HK-2 (cell line): Measurements from ENCODE around the gene GHRHR.
A peak's percentile ranks its signal among the peaks of the same experiment; 100 is the strongest.

ENCODE experiments used
- DNase-seq: peaks from one replicate; pipeline ENCODE4 v3.0.0-alpha.2; 2018; ENCODE audit not compliant: unreplicated experiment

Gene GHRHR

DNA sequence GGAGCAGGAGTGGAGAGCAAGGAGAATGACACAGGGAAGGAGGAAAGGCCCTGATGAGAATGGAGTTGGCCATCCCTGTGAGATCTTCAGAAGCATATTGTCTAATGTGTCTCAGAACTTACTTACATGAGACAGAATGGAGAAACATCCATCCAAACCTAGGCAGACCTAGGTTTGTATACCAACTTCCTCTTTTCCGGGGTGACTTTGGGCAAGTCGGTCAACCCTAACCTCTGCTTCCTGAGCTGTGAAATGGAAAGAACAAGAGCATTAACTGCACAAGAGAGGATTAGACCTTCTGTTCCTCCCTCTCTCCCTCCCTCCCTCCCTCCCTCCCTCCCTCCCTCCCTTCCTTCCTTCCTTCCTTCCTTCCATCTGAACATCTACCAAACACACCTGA, 4.5 kb downstream of the GHRHR start:
- no peak for DNase-seq

- no peak for DNase-seq
These were observed 5.2 kb downstream of the GHRHR start for GRCh38 chr7:30968747-30969603.

DNA sequence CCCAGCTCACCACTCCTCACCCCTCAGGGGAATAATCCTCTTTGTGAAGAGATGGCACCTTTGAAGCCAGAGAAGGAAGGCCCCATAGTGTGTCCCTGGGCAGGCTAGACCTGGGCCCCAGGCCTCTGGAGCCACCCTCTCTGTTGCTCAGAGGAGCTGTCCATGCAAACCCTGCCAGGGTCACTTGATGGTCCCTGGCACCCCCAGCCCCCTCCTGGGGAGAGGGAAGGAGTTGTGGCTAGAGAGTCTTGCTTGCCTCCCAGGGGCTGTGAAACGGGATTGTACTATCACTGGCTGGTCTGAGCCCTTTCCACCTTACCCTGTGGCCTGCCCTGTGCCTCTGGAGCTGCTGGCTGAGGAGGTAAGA, 5.8 kb downstream of the GHRHR start:
- DNase-seq = no peak

DNA sequence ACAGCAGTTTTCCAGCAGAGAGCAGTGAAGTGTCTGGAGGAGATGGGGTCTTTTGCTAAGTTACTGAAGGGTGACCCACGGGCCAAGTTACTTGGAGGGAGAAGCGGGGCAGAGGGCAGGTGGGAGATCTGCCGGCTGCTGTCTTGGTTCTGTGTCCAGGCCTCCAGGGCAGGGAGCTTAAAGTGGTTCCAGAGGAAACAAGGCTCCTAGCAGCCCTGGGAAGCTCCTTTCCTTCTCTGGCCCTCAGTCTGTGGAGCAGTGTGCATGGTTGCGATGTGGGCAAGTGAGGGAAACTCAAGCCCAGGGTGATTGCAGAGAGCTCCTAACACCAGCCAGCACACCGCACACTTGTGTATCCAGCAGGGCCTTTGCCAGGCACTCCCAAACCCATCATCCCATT, 6.3 kb downstream of the GHRHR start:
- no peak for DNase-seq

DNA sequence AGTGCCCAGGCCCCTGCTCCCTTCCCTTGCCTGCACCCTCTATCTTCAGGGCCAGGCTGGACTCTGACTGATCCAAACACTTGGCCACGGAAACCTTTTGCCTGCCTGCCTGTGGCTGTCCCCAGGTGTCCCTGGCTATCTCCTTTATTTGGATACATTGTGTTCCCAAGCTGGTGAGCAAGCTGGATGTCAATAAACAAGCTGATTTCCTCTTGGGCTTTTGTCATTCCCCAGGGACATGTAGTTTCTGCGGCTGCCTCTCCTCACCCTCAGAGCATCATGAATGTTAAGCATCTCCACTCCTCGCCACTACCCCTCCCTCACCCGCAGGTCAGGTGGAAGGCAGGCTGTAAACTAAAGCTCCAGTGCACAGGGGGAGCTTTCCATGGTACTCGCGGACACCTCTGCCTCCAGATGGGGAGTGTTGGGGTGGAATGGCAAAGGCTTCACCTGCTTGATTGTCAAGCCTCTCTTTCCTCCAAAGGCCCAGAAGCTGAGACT, 6.9 kb downstream of the GHRHR start:
- no peak for DNase-seq

DNA sequence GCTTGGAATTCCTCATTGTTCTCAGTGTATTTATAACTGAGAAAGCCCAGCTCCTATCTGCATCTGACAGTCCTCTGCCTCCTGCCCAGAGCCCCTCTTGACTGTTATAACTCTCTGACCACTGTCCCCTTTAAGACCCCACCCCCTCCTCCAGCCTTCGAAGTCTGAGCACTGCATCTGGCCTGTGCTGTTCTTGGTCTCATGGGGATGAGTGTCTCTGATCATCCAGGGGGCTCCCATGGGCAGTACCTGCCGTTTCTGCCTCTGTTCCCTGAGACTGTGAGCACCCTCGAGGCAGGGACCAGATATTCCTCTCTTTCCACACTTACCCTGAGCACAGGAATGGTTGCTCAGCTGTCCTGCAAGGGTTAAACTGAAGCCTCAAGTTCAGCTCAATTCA, 7.7 kb downstream of the GHRHR start:
- no peak for DNase-seq

GRCh38 chr7:30971840-30972563, 8.2 kb downstream of the GHRHR start:
- no peak for DNase-seq

DNA sequence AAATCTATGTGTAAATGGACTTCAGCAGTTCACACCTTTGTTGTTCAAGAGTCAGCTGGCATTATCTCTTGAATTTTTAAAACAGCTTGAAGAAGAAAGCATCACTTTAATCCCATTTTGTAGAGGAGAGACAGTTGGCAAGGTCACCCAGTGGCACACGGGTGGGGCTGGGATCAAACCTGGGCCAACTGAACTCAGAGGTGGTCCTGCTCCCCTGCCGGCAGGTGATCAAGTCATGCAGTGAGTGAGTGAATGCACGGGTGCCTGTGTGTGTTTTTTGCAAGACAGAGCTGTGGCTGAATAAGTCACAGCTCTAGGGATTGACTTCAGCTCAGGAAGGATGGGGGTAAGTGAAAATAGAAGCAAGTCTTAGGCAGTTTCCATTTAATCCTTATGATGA, 9.5 kb downstream of the GHRHR start:
- no peak for DNase-seq

DNA sequence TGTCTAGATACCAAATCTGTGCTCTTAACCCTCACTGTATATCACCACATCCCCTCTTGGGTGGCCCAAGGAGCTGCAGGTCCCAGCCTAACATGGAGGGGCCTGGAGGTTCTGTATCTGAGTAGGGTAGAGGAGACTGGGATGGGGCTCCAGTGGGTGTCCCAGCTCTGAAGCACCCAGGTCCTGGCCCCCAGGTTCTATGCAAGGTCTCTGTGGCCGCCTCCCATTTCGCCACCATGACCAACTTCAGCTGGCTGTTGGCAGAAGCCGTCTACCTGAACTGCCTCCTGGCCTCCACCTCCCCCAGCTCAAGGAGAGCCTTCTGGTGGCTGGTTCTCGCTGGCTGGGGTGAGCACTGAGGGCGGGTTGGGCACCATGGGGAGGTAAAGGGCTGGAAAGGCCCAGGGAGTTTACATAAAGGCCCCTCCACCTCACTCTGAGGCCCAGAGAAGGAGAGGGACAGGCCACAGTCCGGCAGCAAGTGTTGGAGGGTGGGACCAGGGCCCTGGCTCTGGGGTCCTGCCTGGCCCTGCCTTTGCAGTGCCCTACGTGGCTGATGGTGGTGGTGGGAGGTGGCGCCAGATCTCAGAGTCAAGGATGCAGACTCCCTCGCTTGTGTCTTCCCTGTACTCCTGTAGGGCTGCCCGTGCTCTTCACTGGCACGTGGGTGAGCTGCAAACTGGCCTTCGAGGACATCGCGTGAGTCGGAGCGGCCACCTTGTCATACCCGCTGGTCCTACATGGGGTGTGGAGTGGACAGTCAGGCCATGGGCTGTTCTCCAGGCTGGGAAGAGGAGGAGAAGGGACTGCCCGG, 10.2 kb downstream of the GHRHR start:
- DNase-seq = no peak

- peak; percentile 69 for DNase-seq
These were observed 11.0 kb downstream of the GHRHR start for GRCh38 chr7:30974605-30975255.

DNA sequence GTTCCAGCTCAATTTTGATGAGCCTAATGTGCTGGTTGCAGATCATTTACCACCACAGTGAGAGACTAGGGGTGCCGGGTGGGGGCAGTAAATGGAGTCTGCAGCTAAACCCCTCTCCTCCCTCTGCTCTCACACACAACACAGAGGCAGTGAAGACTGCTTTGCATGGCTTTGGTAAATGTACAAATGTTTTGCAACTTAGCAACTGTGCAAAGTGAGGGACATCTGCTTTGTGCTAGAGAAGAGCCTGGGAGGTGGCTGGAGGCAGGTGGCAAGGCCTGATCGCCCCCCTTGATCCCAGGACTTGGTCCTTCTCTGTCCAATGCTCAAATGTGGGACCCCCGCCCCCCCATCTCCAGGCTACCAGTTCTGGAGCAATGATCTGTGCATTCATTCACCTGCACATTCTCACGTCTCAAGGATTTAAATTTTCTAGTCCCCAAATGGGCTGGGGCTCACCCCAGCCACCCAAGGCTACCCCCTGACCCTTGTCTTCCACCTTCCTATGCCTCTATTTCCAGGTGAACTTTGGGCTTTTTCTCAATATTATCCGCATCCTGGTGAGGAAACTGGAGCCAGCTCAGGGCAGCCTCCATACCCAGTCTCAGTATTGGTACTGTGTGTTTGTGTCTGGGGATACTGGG, 11.6 kb downstream of the GHRHR start:
- no peak for DNase-seq

DNA sequence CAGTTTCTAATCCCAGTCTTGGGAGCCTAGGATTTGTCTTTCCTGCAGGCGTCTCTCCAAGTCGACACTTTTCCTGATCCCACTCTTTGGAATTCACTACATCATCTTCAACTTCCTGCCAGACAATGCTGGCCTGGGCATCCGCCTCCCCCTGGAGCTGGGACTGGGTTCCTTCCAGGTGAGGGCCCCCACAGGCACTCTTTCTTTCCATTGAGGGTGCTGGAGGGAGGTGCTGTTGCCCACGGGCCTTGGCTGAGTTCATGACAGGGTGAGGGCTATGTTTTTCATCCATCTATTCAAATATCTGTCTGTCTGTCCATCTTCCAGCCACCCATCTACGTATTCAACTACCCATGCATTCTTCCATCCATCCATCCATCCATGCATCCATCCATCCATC, 12.6 kb downstream of the GHRHR start:
- no peak for DNase-seq

GRCh38 chr7:30977222-30977621, 13.5 kb downstream of the GHRHR start:
- DNase-seq = no peak

DNA sequence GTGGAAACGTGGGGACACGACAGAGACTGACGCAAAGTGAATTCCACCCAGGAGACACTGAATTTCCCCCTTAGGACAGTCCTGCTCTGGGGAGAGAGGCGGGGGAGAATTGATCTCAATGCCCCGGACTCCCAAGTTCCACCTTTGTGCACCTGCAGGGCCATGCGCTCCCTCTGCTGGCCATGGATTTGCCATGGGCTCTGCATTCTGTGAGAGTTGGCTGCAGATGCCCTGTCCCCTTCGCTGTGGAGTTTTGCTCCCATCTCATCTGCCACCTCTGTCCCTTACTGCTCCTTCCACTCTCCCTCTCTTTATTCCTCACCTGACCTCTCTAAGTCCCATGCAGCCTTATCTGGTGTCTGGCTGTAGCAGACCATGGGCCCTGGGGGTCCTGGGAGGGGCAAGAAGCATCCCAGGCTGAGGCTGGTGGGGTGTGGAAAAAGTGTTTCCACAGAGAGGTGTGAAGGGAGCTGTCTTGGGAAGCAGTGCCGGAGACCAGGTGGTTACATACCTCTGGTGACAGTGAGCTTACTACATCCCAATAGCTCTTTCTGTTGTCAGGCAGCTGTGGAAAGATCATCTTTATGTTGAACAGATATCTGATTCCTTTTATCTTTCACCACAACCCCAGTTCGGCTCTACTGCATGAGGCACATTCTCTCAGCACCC, 14.3 kb downstream of the GHRHR start:
- peak; percentile 36 for DNase-seq

DNA sequence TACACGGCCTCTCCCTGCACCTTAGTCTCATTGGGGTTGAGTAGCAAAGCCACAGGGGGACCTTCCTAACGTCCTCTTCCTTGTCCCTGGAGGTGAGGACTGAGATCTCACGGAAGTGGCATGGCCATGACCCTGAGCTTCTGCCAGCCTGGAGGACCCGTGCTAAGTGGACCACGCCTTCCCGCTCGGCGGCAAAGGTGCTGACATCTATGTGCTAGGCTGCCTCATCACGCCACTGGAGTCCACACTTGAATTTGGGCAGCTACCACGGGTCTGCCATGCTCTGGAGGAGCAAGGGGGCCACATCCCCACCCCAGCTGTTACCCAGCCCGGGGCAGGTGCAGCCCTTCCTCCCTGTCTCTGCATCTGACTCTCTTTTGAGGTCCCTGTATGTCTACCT, 15.3 kb downstream of the GHRHR start:
- no peak for DNase-seq

DNA sequence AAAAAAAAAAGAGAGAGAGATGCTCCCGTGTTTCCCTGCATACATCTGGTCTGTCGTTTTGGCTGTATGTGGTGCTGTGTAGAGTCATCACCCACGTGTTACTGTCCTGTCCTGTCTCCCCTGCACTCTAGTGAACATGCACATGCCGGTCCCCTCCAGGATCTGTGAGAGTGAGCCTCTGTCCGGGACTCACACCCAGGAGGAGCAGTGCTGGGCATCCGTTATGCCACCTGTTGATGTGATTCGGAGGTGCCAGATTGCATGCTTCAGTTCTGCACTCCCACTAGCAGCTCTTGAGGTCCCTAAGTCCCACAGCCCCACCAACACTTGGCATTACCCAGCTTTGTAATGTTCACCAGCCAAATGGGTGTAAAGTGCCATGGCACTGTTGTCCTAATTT, 16.4 kb downstream of the GHRHR start:
- no peak for DNase-seq

DNA sequence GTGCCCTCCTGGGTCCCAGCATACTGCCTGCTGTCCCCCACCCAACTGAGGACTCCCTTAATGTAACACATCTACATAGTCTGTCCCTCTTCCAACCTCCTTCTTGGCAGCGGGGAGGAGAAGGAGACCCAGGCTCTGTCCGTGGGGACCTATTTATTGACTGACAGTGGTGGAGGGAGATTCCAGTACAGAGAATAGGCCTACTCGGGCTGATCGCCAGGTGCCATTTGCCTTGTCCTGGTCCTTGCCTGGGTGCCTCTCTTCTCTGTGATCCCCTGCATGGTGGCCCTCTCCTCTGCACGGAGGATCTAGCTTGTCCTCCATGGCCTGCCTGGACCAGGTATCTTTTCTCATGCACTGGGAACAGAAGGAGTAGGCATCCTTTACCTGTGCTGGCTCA, 17.0 kb downstream of the GHRHR start:
- DNase-seq = no peak

DNA sequence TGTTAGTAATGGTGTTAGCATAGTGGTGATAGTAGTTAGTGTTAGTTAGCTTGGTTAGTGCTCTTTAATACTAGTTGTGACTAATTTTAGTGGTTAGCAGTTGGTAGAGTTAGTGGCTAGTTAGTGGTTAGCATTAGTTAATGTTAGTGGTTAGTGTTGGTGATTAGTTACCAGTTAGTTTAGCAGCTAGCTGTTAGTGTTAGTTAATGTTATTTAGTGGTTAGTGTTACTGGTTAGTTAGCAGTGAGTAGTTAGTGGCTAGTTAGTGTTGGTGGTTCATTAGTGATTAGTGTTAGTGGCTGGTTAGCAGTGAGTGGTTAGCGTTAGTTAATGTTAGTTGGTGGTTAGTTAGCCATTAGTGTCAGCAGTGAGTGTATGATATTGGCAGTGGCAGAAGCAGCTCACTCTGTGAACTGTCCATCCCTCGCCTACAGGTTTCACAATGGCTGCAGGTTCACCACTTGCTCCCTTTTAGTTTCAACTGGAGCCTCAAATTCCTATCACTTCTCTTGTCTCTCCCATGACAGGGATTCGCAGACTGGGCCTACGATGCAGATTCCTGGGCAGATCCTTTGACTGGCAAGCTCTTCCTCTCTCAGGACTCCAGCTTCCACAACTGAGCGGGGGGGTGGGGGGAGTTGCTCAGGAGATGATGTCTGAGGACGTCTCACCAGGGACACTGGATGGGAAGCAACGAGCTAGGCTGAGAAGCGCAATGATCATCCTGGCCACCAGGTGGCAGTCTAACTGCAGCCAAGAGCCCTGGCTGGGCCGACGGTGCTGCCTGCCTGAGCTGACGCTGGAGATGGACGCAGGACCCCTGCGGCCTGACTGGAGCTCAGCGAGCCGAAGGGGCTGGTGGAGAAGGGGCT, 19.5 kb downstream of the GHRHR start:
- peak; percentile 84 for DNase-seq

DNA sequence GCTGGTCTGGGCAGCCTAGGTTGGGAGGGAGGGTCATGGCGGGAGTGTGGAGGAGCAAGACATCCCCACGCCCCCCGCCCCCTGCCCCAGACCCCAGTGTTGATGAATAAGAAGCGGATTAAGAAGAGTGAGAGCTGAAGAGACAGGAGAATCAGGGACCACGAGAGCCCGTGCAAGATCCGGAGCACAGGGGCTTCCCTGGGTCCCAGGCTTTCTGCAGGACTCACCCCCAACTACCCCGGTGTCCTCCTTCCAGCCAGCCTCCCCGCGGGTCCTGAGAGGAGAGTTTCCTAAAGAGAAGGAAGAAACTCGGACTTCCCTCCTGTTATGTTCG, 20.1 kb downstream of the GHRHR start:
- DNase-seq = no peak
